ENCODE results near the gene DVL2.
"Not testable (repeated sequence)": the region's sequence is repeated elsewhere in the genome, so short reads cannot be mapped to it uniquely, and the experiment has no call there.

Gene DVL2

DNA sequence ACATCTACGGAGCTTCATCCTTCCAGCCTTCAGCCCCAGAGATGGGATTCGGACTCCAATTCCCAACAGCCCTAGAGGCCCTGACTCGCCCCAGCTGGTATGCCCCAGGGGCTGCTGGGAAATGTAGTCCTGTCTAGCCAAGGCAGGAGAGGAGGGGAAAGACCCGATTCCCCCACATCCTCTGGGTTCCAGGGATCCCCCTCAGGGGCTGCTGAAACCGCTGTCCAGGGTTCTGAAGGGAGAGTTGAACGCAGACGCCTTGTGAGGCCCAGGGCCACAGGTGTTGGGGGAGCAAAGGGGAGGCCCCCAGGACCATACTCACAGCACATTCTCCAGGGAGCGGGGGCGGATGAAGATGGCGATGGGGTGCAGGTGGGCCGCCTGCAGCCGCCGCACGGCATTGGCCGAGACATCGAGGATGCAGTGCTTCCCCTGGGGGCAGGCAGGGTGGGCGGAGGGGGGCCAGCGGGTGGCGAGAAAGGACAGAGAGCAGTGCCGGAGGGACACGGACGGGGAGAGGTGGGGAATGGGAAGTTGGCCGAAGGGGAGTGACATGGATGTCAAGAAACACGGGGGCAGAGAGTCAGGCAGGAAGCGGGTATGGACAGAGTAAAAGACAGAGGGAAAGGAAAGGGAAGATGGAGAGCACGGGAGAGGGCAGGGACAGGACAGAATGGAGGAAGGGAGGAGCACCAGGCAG lies 42.6 kb downstream of the DVL2 start:
- DNase-seq: no peak

DNA sequence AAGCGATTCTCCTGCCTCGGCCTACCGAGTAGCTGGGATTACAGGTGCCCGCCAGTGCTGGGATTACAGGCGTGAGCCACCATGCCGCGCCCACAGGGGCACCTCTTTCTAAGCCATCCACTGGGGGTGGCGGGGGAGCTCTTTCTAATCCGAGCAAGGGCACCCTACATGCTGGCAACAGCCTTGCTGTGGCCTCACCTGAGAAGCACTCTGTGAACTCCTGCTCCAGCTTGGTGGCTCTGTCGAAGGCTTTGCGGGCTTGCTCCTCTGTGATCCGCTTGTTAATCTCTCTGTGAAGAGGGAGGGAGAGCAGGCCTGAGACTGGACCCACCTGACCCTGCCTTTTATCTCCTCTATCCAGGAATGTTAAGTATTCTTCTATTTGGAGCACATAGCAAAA lies 43.2 kb downstream of the DVL2 start:
- no peak for DNase-seq

DNA sequence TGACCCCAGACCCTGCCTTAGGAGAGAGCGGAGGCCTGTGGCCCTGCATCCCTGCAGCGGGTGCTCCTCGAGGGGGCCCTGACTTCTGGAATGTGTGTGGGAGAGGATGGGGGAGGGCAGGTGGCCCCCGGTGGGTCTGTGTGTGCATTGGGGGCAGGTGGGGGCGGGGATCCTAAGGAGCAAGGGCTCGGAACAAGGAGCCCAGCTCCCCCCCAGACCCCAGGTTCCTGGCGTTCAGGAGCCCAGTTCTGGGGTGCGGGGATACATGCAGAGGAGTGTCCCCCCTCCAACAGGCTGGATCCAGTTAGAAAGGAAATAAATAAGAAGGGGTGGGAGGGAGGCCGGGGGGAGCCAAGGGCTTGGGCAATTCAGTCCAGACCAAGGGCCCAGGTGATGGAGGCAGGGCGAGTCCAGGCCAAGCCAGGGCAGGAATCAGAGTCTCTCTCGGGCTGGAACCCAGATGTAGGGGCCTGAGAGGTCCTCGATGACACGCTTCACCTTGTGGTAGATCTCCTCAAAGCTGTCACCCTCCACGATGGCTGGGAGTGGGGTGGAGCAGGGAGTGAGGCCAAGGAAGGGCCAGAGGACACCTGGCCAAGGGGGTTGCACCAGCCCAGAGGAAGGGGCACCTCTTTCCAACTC lies 43.9 kb downstream of the DVL2 start:
- DNase-seq: no peak

DNA sequence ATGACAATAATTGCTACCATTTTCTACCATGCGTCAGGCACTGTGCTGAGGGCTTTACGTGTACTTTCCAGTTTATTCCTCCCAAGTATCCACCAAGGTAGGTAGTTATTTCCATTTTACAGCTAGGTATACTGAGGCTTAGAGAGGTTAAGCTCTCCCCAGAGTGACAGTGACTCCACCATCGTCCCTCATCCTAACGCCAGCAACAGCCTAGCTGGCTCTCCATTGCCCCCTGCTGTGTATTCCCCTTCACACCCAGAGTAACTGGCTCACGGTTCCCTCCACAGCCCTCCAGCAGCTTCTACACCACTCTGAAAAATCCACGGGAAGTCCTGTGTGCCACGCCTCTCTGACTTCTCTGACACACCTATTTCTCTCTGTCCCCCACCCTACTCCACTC lies 48.1 kb downstream of the DVL2 start:
- no peak for DNase-seq

DNA sequence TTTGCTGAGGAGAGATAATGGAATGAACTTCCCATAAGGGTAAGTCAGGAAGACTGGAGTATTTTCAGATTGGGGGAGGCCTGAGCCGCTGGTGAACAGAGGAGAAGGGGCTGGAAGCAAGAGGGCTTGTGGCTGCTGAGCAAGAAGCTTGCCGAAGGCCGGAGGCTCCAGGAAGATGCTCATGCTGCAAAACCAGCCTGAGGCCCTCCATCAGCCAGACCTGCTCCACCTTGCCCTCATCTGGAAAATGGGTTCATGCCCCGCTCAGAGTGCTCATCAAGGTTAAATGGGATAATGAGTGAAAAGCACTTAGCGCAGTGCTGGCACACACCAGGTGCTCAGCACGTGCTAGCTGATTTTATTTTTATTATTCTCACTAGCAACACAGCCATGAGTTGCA lies 49.7 kb downstream of the DVL2 start:
- DNase-seq: no peak

DNA sequence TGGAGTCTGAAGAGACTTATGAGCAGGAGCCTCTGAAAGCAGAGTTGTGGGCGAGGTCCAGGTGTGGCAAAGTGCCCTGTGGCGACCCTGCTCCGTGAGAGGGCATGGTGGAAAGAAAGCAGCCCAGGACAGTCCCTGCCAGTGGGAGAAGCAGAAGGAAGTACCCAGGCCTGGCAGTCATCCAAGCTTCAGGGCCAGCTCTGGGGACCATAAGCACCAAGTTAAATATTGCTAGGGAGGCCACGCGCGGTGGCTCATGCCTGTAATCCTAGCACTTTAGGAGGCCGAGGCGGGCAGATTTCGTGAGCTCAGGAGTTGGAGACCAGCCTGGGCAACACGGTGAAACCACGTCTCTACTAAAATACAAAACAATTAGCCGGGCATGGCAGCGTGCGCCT lies 50.2 kb downstream of the DVL2 start:
- DNase-seq: no peak

DNA sequence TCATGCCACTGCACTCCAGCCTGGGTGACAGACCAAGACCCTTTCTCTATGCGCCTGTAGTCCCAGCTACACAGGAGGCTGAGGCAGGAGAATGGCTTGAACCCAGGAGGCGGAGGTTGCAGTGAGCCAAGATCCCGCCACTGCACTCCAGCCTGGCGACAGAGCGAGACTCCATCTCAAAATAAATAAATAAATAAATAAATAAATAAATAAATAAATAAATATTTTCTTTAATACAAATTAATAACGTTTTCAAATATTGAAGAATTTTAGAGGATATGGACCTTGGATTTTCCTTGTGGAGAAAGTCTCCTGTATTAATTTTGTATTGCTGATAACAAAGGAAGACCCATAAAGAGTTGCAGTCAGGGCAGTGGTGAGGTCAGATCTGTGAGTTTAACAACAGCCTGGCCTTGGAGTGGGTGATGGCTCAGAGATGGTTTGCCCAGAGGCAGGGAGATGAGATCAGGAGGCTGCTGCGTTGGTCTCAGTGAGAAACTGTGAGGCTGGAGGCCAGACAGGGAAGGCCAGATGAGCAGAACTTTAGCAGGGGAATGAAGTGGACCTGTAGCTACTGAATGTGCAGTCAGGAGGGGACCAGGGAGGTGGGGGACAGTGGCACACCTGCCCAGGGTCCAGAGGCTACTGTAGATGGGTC lies 50.8 kb downstream of the DVL2 start:
- DNase-seq: no peak

DNA sequence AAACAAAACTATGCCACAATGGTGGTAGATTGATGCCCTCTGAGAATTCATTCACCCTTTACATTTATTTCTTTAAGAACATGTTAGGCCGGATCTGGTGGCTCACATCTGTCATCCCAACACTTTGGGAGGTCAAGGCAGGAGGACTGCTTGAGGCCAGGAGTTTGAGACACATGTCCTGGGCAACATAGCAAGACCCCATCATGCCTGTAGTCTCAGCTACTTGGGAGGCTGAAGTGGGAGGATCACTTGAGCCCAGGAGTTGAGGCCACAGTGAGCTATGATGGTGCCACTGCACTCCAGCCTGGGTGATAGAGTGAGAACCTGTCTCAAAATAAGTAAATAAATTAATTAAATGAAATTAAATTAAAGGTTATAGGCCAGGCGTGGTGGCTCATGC lies 52.2 kb downstream of the DVL2 start:
- DNase-seq: not testable (repeated sequence)

DNA sequence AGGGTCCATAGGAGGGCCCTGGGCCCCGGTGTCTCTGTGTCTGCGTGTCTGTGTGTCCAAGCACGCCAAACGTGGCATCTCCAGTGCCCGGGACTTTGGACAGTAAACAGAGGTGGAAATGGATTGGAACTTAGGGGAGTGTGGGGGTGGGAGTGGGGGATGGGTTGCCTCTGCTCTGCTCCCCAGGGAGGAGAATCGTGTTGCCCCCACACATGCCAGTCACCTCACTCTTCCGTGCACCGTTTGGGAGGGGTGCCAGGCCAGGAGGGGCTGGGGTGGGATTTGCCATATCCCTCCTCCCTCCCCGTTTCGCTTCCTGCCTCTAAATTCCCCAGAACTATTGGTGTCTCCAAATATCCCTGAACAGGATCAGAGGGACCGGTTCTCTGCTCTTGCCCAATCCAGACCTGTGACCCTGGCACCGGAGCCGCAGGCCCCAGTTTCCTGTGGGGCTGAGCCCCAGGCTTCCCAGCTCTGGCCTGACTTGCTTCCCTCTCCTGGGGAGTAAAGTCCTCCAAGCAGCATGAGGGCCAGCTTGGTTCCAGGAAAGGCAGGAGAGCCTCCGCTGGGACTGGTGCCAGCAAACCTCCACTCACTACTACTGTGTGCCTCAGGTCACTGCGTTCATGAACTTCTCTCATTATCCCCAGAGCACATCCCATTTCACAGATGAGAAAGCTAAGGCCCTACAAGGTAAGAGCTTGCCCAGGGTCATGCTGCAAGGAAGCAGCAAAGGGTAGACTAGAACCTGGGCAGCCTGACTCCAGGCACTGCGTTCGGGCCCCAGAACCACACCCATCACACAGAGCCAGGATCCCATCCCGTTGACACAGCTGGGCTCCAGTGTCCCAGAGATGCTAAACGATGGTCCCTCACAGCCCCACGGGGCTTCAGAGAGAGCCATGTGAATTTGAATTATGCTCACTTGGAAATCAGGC lies 54.7 kb downstream of the DVL2 start, which contains the start of gene ASGR1:
Gene ASGR1 (minus strand): TSS at position 54 of the 938 bp plus-strand sequence. CDS start 807 bp downstream, outside the sequence.
- no peak for DNase-seq

DNA sequence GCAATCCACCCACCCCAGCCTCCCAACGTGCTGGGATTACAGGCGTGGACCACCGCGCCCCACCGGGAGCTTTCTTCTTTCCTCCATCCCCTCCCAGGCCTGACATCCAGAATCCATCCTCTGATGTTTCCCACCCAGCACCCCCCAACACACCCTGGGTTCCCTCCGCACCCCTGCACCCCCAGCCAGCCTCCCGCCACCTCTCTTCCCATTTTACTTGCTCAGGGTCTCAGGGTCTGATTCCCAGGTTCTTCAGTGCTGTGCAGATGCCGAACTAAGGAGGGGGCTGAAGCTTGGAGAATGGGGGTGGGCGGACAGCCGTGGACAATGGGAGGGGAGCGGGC lies 55.4 kb downstream of the DVL2 start:
- DNase-seq: no peak

DNA sequence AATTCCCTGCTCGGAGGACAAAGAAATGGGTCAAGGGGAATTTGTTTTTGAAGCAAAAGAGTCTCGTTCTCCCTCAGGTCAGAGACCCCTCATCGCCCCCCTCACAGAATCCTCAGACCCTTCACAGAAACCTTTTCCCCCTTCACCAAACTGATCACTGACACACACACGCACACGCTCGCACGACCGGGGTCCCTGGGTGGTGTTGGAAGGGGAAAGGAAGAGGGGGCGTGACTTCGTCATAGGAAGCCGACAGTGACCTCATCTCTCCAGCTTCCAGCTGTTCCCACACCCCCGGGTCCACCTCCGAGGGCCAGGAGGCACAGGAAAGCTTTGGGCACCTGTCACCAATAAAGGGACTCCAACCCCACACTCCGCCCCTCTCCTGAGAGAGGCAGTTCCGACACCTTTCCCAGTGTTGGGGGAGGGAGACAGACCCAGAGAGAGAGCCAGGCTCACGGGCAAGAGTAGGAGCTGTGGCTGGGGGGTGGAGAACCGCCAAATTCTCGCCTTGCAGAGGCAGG lies 56.3 kb downstream of the DVL2 start:
- no peak for DNase-seq

DNA sequence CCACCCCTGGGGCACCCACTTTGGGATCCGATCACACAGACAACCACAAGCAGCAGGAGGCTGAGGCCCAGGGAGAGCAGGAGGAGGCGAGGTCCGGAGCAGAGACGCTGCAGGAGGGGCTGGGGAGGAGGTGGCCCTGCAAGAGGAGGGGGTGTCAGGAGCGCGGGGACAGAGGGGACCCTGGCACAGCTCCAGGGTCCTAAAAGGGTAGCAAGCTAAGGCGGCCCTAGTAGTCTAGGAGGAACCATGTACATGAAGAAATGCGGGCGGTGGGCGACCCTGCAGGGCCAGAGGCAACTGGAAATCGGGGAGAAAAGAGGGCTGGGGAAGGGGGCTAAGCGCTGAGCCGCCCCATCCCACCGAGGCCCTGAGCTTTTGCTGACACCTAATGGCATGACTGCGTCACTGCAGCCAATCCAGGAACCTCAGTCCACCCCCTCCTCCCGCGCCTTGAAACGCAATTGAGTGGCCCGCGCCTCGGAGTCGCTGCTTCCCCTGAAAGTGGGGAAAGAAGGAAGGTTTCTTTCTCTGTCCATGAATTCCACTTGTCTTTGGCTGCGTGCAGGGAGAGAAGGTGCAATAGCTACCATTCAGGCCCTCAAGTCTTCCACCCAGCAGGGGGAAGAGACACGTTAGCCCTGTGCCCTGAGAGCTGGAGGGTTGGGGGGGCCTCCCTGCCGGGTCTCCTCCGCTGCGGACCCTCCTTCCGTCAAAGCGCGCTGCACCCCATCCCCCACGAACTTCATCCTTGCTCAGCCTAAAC lies 56.9 kb downstream of the DVL2 start:
- DNase-seq: peak; percentile 1 to 2

DNA sequence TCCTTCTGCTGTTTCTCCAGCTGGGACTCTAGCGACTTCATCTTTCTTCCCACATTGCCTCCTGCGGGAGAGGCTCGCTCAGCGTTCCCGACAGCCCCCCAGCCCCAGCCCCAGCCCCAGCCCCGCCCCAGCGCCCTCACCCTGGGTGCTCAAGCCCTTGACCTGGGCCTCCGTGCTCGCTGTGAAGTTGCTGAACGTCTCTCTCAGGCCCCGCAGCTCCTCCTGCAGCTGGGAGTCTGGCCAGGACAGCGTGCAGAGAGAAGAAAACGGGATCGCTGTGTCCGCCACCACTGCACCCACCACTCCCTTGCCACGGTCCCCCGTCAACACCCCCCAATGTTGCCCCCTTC lies 57.5 kb downstream of the DVL2 start:
- no peak for DNase-seq

DNA sequence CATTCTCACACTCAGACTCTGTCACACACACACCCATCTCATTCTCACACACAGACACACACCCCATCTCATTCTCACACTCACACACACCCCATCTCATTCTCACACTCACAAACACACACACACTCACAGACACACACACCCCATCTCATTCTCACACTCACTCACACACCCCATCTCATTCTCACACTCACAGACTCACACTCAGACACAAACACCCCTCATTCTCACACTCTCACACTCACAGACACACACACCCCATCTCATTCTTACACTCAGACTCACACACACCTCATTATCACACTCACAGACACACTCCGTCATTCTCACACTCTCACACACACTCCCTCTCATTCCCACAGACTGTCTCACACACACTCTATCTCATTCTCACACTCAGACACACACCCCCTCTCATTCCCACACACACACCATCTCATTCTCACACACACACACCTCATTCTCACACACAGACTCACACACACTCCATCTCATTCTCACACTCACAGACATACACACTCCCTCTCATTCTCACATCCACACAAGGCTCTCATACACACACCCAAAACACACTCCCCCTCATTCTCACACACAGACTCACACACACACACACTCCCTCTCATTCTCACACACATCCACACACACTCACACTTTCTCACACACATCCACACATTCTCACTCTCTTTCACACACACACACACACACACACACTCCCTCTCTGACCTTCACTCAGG lies 58.0 kb downstream of the DVL2 start:
- no peak for DNase-seq
